Measurements from ENCODE around the gene DAB1. TPM values are rescaled to one million over a fixed set of nuclear protein-coding genes. Genes with fewer than 3 reads are reported as not detected.

The DAB1 gene
- polyA plus RNA-seq, 1 experiment, result 0.05 TPM

GRCh38 chr1:57324388-57324787, 99.5 kb downstream of the DAB1 start:
- no peak for TF ChIP-seq CTCF (IDR thresholded peaks at IDR 0.05; ENCODE audit: low read depth, low read length)
- no peak overlapping the region for H3K27ac ChIP-seq (ENCODE audit: low read depth, low read length)
- DNase-seq (ENCODE audit: low read depth, low spot score), result no peak
- H3K9me3 ChIP-seq (ENCODE audit: control insufficient read depth, insufficient read depth, low read length), result no peaks in the 10 kb centered on the region
- no peak overlapping the region for H3K4me3 ChIP-seq (ENCODE audit: low read depth, low read length)
- ChIA-PET CTCF (no interaction called here), POLR2A (no interaction called here)
- H3K27me3 ChIP-seq (ENCODE audit: control insufficient read depth, insufficient read depth, low read length), result no peaks in the 10 kb centered on the region

GRCh38 chr1:57321776-57322175, 102.1 kb downstream of the DAB1 start:
- CTCF ChIA-PET, result interaction anchor here (0.6 kb wide), 1 partner anchor 102 kb away, joined by 3 read pairs; the partner anchor contains the start of gene DAB1
- POLR2A ChIA-PET, result no interaction called here
- TF ChIP-seq CTCF (IDR thresholded peaks at IDR 0.05; ENCODE audit: low read depth, low read length), result no peak
- H3K4me3 ChIP-seq (ENCODE audit: low read depth, low read length), result no peak overlapping the region
- H3K27me3 ChIP-seq (ENCODE audit: control insufficient read depth, insufficient read depth, low read length), result no peaks in the 10 kb centered on the region
- H3K9me3 ChIP-seq (ENCODE audit: control insufficient read depth, insufficient read depth, low read length), result no peaks in the 10 kb centered on the region
- H3K27ac ChIP-seq (ENCODE audit: low read depth, low read length), result no peak overlapping the region
- no peak for DNase-seq (ENCODE audit: low read depth, low spot score)

GRCh38 chr1:57319791-57320190, 104.1 kb downstream of the DAB1 start:
- CTCF ChIA-PET, result no interaction called here
- Histone ChIP-seq H3K27ac (ENCODE audit: low read depth, low read length) (no peak overlapping the region), H3K9me3 (ENCODE audit: control insufficient read depth, insufficient read depth, low read length) (no peaks in the 10 kb centered on the region), H3K27me3 (ENCODE audit: control insufficient read depth, insufficient read depth, low read length) (no peaks in the 10 kb centered on the region), H3K4me3 (ENCODE audit: low read depth, low read length) (no peak overlapping the region)
- no peak for DNase-seq (ENCODE audit: low read depth, low spot score)
- POLR2A ChIA-PET, result no interaction called here
- TF ChIP-seq CTCF (IDR thresholded peaks at IDR 0.05; ENCODE audit: low read depth, low read length), result no peak

GRCh38 chr1:57319165-57319564, 104.7 kb downstream of the DAB1 start:
- TF ChIP-seq CTCF (IDR thresholded peaks at IDR 0.05; ENCODE audit: low read depth, low read length), result no peak
- no peak overlapping the region for H3K27ac ChIP-seq (ENCODE audit: low read depth, low read length)
- POLR2A ChIA-PET, result no interaction called here
- H3K4me3 ChIP-seq (ENCODE audit: low read depth, low read length), result no peak overlapping the region
- DNase-seq (ENCODE audit: low read depth, low spot score), result peak; percentile 2
- H3K9me3 ChIP-seq (ENCODE audit: control insufficient read depth, insufficient read depth, low read length), result no peaks in the 10 kb centered on the region
- no peaks in the 10 kb centered on the region for H3K27me3 ChIP-seq (ENCODE audit: control insufficient read depth, insufficient read depth, low read length)
- CTCF ChIA-PET, result interaction anchor here (0.6 kb wide), 1 partner anchor 104 kb away, joined by 3 read pairs; no protein-coding TSS in a partner anchor

GRCh38 chr1:57316861-57317260, 107.0 kb downstream of the DAB1 start:
- POLR2A ChIA-PET, result no interaction called here
- H3K27ac ChIP-seq (ENCODE audit: low read depth, low read length), result no peak overlapping the region
- no peak for DNase-seq (ENCODE audit: low read depth, low spot score)
- CTCF ChIA-PET, result no interaction called here
- TF ChIP-seq CTCF (IDR thresholded peaks at IDR 0.05; ENCODE audit: low read depth, low read length), result no peak
- H3K9me3 ChIP-seq (ENCODE audit: control insufficient read depth, insufficient read depth, low read length), result no peaks in the 10 kb centered on the region
- H3K27me3 ChIP-seq (ENCODE audit: control insufficient read depth, insufficient read depth, low read length), result no peaks in the 10 kb centered on the region
- no peak overlapping the region for H3K4me3 ChIP-seq (ENCODE audit: low read depth, low read length)
